PC-3 (cell line): ENCODE data around the gene ERRFI1.

Source experiments
- EZH2 ChIP-seq: fragments of 300-600 bp; sonication (generic); IDR thresholded peaks from one replicate; pipeline ENCODE4 v1.6.1; 2017; ENCODE audit warnings: antibody characterized with exemption, mild to moderate bottlenecking, low read length; ENCODE audit not compliant: unreplicated experiment
- EZH2phosphoT487 ChIP-seq: fragments of 300-600 bp; sonication (generic); IDR thresholded peaks from 2 replicates; pipeline ENCODE4 v1.6.1; 2018; ENCODE audit warnings: mild to moderate bottlenecking, antibody characterized with exemption, low read length, borderline replicate concordance
- TF ChIP-seq, protein P1 (sequence below): fragments of 300-600 bp; sonication (generic); conservative IDR thresholded peaks from 2 replicates; pipeline ENCODE4 v1.5.1; 2017; ENCODE audit warnings: antibody characterized with exemption, low read depth, mild to moderate bottlenecking, low read length

GRCh38 chr1:8039071-8039470 lies 13.0 kb upstream of the ERRFI1 start:
- TF ChIP-seq EZH2 (no peak), EZH2phosphoT487 (no peak)
- TF ChIP-seq, protein P1, sequence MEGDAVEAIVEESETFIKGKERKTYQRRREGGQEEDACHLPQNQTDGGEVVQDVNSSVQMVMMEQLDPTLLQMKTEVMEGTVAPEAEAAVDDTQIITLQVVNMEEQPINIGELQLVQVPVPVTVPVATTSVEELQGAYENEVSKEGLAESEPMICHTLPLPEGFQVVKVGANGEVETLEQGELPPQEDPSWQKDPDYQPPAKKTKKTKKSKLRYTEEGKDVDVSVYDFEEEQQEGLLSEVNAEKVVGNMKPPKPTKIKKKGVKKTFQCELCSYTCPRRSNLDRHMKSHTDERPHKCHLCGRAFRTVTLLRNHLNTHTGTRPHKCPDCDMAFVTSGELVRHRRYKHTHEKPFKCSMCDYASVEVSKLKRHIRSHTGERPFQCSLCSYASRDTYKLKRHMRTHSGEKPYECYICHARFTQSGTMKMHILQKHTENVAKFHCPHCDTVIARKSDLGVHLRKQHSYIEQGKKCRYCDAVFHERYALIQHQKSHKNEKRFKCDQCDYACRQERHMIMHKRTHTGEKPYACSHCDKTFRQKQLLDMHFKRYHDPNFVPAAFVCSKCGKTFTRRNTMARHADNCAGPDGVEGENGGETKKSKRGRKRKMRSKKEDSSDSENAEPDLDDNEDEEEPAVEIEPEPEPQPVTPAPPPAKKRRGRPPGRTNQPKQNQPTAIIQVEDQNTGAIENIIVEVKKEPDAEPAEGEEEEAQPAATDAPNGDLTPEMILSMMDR, result no peak
